Mesenchymal stem cell (in vitro differentiated cells and primary cell): ENCODE data around the gene SPOCD1.

Source experiments
- DNase-seq: peaks from one replicate; pipeline ENCODE4 v3.0.0-alpha.2; 2013
- H2AFZ ChIP-seq: one replicate; pipeline ENCODE4 v1.6.1; 2013; ENCODE audit warnings: low read depth, mild to moderate bottlenecking, control low read depth, inconsistent platforms, low read length, moderate library complexity
- H2AK5ac ChIP-seq: 2 replicates; pipeline ENCODE4 v1.6.1; 2013; ENCODE audit warnings: low read length, moderate library complexity, mild to moderate bottlenecking, inconsistent platforms; ENCODE audit not compliant: severe bottlenecking
- H2BK120ac ChIP-seq: one replicate; pipeline ENCODE4 v1.6.1; 2013; ENCODE audit warnings: low read depth, mild to moderate bottlenecking, inconsistent platforms, low read length, moderate library complexity
- H2BK12ac ChIP-seq, 2 experiments: one replicate each; pipeline ENCODE4 v1.6.1; 2013; ENCODE audit warnings: inconsistent platforms in 2 of 2, low read length in 2 of 2, mild to moderate bottlenecking in 2 of 2, moderate library complexity in 2 of 2, control low read depth in 1 of 2
- H2BK15ac ChIP-seq: one replicate; pipeline ENCODE4 v1.6.1; 2013; ENCODE audit warnings: mild to moderate bottlenecking, low read depth, inconsistent platforms; ENCODE audit not compliant: poor library complexity, severe bottlenecking
- H2BK5ac ChIP-seq: 2 replicates; pipeline ENCODE4 v1.6.1; 2013; ENCODE audit warnings: low read depth, mild to moderate bottlenecking, low read length, control low read depth, inconsistent platforms; ENCODE audit not compliant: poor library complexity, severe bottlenecking
- H3K14ac ChIP-seq, 2 experiments: one replicate each; pipeline ENCODE4 v1.6.1; 2013; ENCODE audit warnings: inconsistent platforms in 2 of 2, low read length in 2 of 2, control low read depth in 1 of 2, mild to moderate bottlenecking in 1 of 2, moderate library complexity in 1 of 2
- H3K18ac ChIP-seq, 2 experiments: one replicate each; pipeline ENCODE4 v1.6.1; 2013; ENCODE audit warnings: inconsistent platforms in 2 of 2, low read length in 2 of 2, control low read depth in 1 of 2, low read depth in 1 of 2, mild to moderate bottlenecking in 1 of 2
- H3K23ac ChIP-seq, 2 experiments: one replicate each; pipeline ENCODE4 v1.6.1; 2013; ENCODE audit warnings: inconsistent platforms in 2 of 2, low read length in 2 of 2, mild to moderate bottlenecking in 2 of 2, moderate library complexity in 2 of 2, control low read depth in 1 of 2
- H3K27ac ChIP-seq: 2 replicates; pipeline ENCODE4 v1.5.1; 2013; ENCODE audit warnings: mild to moderate bottlenecking, moderate library complexity, low read length, control low read depth, inconsistent platforms; ENCODE audit not compliant: poor library complexity, severe bottlenecking
- H3K27me3 ChIP-seq, 2 experiments: 2 replicates each; pipeline versions ENCODE4 v1.6.1 to v1.7.0; 2013; ENCODE audit warnings: low read length in 2 of 2, mild to moderate bottlenecking in 2 of 2, moderate library complexity in 2 of 2, control low read depth in 1 of 2, inconsistent platforms in 1 of 2; ENCODE audit not compliant: control insufficient read depth in 1 of 2, insufficient read depth in 1 of 2
- H3K36me3 ChIP-seq, 2 experiments: 2 replicates each; pipeline versions ENCODE4 v1.6.1 to v1.7.0; 2013; ENCODE audit warnings: low read length in 2 of 2, control low read depth in 1 of 2, inconsistent platforms in 1 of 2, low read depth in 1 of 2, mild to moderate bottlenecking in 1 of 2; ENCODE audit not compliant: insufficient read depth in 2 of 2, control insufficient read depth in 1 of 2
- H3K4ac ChIP-seq, 2 experiments: one replicate each; pipeline ENCODE4 v1.6.1; 2013; ENCODE audit warnings: inconsistent platforms in 2 of 2, low read length in 2 of 2, mild to moderate bottlenecking in 2 of 2, moderate library complexity in 2 of 2, control low read depth in 1 of 2, low read depth in 1 of 2
- H3K4me1 ChIP-seq: 2 replicates; pipeline ENCODE4 v1.6.1; 2013; ENCODE audit warnings: low read depth, low read length, control low read depth; ENCODE audit not compliant: control insufficient read depth, insufficient read depth
- H3K4me2 ChIP-seq: 2 replicates; pipeline ENCODE4 v1.6.1; 2013; ENCODE audit warnings: low read length, mild to moderate bottlenecking, inconsistent platforms; ENCODE audit not compliant: poor library complexity, severe bottlenecking
- H3K4me3 ChIP-seq, 2 experiments: 2 replicates each; pipeline versions ENCODE4 v1.5.1 to v1.7.0; 2013; ENCODE audit warnings: low read length in 2 of 2, mild to moderate bottlenecking in 2 of 2, control low read depth in 1 of 2, low read depth in 1 of 2; ENCODE audit not compliant: insufficient read depth in 1 of 2
- H3K79me1 ChIP-seq: replicated peaks from 2 replicates; pipeline ENCODE4 v1.6.1; 2013; ENCODE audit warnings: mild to moderate bottlenecking, control low read depth, low read length, inconsistent platforms; ENCODE audit not compliant: poor library complexity, severe bottlenecking
- H3K9ac ChIP-seq: 2 replicates; pipeline ENCODE4 v1.7.0; 2013; ENCODE audit warnings: mild to moderate bottlenecking, low read length, moderate library complexity
- H3K9me3 ChIP-seq: 2 replicates; pipeline ENCODE4 v1.7.0; 2013; ENCODE audit warnings: mild to moderate bottlenecking, low read length; ENCODE audit not compliant: control insufficient read depth
- H4K8ac ChIP-seq: one replicate; pipeline ENCODE4 v1.6.1; 2013; ENCODE audit warnings: inconsistent platforms, mild to moderate bottlenecking, low read length, moderate library complexity
- H4K91ac ChIP-seq: one replicate; pipeline ENCODE4 v1.6.1; 2013; ENCODE audit warnings: mild to moderate bottlenecking, low read length, inconsistent platforms
- WGBS: methylation state at CpG from one replicate; pipeline ENCODE4 v1.1.7; 2013; ENCODE audit warnings: mixed read lengths; 5-methylcytosine and 5-hydroxymethylcytosine counted together

The SPOCD1 gene

DNA sequence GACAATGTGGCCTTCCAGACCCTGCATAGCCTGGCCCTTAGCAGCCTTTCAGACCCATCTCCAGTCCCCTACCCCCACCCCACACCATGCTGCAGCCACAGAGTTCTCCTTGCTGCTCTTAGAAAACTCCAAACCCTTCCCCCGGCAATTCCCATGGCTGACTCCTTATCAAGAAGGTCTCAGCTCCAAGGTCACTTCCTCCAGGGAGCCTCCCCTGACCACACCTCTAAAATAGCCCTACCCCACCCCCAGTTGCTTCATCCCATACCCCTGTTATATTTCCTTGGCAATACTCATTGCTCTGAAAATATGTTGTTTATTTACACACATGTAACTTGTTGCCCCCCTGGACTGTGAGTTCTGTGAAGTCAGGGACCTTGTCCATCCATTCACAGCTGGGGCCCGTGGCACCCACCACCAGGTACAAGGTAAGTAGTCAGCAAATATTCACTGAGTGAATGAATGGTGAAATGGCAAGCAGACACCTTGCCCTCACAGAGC, 47.4 kb downstream of the SPOCD1 start:
- H3K4me3 ChIP-seq, result no peak overlapping the region
- WGBS, result 75% methylated on average over 2 of the region's 2 CpGs
- H3K4me2 ChIP-seq, result no peak overlapping the region
- H3K27me3 ChIP-seq, result peaks cover 52 to 79% of the 10 kb centered on the region in 2 experiments
- no peak overlapping the region for H4K8ac ChIP-seq
- no peak overlapping the region for H2AFZ ChIP-seq
- H2BK120ac ChIP-seq, result no peak overlapping the region
- no peak for DNase-seq
- no peak overlapping the region for H3K14ac ChIP-seq
- H3K79me1 ChIP-seq, result no peaks in the 10 kb centered on the region
- no peak overlapping the region for H2BK15ac ChIP-seq
- H2BK5ac ChIP-seq, result no peak overlapping the region
- no peak overlapping the region for H3K4ac ChIP-seq
- H3K9me3 ChIP-seq, result no peaks in the 10 kb centered on the region
- peaks cover 0 to 3% of the 10 kb centered on the region in 2 experiments for H3K36me3 ChIP-seq
- H2AK5ac ChIP-seq, result no peak overlapping the region
- no peak overlapping the region for H2BK12ac ChIP-seq
- H3K18ac ChIP-seq, result no peak overlapping the region
- no peak overlapping the region for H4K91ac ChIP-seq
- no peak overlapping the region for H3K9ac ChIP-seq
- peaks cover 68% of the 10 kb centered on the region for H3K4me1 ChIP-seq
- no peak overlapping the region for H3K27ac ChIP-seq
- no peak overlapping the region for H3K23ac ChIP-seq

DNA sequence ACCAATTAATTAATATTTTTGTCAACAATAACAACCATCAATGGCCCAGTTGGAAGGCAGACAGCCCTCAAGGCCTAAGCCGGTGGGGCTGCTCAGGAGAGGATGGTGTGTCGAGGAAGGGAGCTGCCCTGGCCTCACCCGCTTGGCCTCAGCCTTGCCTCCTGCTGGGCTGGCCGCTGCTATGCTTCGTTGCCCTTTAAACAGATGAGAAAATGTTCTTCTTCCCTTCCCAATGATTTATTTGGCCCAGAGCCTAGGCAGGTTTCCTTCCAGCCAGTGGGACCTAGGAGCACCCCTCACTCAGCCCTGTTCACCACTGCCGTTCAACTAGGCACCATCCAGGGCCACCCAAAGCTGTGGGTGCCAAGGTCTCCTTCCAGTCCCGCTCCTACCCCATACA, 48.6 kb downstream of the SPOCD1 start:
- Histone ChIP-seq H2AK5ac (no peak overlapping the region), H4K91ac (no peak overlapping the region), H3K4ac (no peak overlapping the region), H3K4me1 (peaks cover 71% of the 10 kb centered on the region), H3K9ac (no peak overlapping the region), H3K36me3 (peaks cover 0 to 3% of the 10 kb centered on the region in 2 experiments), H3K4me2 (no peak overlapping the region), H2BK15ac (no peak overlapping the region), H2BK5ac (no peak overlapping the region), H3K14ac (no peak overlapping the region), H3K4me3 (no peak overlapping the region), H3K27ac (no peak overlapping the region), H3K18ac (no peak overlapping the region), H2AFZ (no peak overlapping the region), H2BK12ac (no peak overlapping the region), H3K79me1 (no peaks in the 10 kb centered on the region), H3K27me3 (peaks cover 46 to 67% of the 10 kb centered on the region in 2 experiments), H3K23ac (no peak overlapping the region), H3K9me3 (no peaks in the 10 kb centered on the region), H2BK120ac (no peak overlapping the region), H4K8ac (no peak overlapping the region)
- 77% methylated on average over 7 of the region's 7 CpGs for WGBS
- no peak for DNase-seq

DNA sequence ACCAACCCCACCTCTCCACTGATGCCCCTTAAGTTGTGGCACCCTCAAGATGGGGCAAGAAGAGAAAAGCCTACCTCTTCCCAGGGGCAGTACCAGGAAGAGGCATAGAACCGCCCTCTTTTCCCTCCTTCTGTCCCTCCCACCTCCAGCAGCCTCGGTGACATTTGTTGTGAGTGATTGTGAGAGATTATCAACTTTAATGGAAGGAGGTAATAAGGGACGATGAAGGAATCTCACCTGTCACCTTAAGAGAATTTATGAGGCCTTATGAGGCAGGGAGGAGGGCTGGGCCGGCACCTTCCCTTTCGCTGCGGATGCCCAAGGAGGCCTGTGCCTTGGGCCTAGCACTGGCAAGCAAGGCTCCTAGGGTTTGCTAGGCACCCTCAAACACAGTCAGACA, 50.3 kb downstream of the SPOCD1 start:
- Histone ChIP-seq H3K27me3 (peaks cover 29 to 50% of the 10 kb centered on the region in 2 experiments), H3K4me3 (no peak overlapping the region), H3K4me2 (no peak overlapping the region), H2BK15ac (no peak overlapping the region), H3K18ac (no peak overlapping the region), H3K36me3 (no peaks in the 10 kb centered on the region), H2AFZ (no peak overlapping the region), H3K23ac (no peak overlapping the region), H3K4me1 (peaks cover 71% of the 10 kb centered on the region), H3K14ac (no peak overlapping the region), H3K9ac (no peak overlapping the region), H3K9me3 (no peaks in the 10 kb centered on the region), H4K91ac (no peak overlapping the region), H2BK12ac (no peak overlapping the region), H2BK5ac (no peak overlapping the region), H3K4ac (no peak overlapping the region), H2AK5ac (no peak overlapping the region), H2BK120ac (no peak overlapping the region), H3K27ac (no peak overlapping the region), H3K79me1 (no peaks in the 10 kb centered on the region), H4K8ac (no peak overlapping the region)
- no peak for DNase-seq
- WGBS, result 68% methylated on average over 5 of the region's 6 CpGs

DNA sequence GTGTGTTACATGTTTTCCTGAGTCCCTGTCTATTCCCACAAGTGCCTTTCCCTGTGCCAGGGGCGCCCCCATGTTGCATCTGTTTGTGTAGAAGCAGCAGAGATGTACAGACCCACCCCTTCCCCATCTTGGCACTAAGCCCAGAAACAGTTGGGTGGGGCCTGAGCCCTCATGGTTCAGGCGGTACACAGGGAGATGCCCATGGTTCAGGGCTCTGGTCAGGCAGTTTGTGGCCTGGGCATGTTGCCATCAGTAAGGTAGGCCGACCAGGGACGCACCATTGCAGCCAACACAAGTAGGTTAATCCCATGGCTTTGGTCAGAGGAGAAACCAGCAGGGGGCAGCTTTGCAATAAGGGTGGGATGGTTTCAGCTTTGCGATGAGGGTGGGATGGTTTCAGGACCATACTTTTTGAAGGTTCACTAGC, 50.8 kb downstream of the SPOCD1 start:
- no peaks in the 10 kb centered on the region for H3K9me3 ChIP-seq
- 46% methylated on average over 5 of the region's 5 CpGs for WGBS
- H3K4me1 ChIP-seq, result peaks cover 71% of the 10 kb centered on the region
- no peak overlapping the region for H4K8ac ChIP-seq
- H3K36me3 ChIP-seq, result no peaks in the 10 kb centered on the region
- no peaks in the 10 kb centered on the region for H3K79me1 ChIP-seq
- no peak overlapping the region for H3K9ac ChIP-seq
- H2BK12ac ChIP-seq, result no peak overlapping the region
- peak overlapping the region in 1 of 2 experiments; percentile 0 for H3K23ac ChIP-seq
- no peak overlapping the region for H3K27ac ChIP-seq
- H3K18ac ChIP-seq, result no peak overlapping the region
- DNase-seq, result no peak
- no peak overlapping the region for H2BK120ac ChIP-seq
- no peak overlapping the region for H2BK15ac ChIP-seq
- H4K91ac ChIP-seq, result no peak overlapping the region
- H2AFZ ChIP-seq, result no peak overlapping the region
- no peak overlapping the region for H2BK5ac ChIP-seq
- H3K4ac ChIP-seq, result no peak overlapping the region
- H3K4me2 ChIP-seq, result no peak overlapping the region
- no peak overlapping the region for H2AK5ac ChIP-seq
- no peak overlapping the region for H3K14ac ChIP-seq
- H3K27me3 ChIP-seq, result peaks cover 27 to 45% of the 10 kb centered on the region in 2 experiments
- peak overlapping the region in 1 of 2 experiments; percentile 71 for H3K4me3 ChIP-seq
